Liver (tissue), 9 donors: Measurements from ENCODE around the gene EEF1G. TPM values are rescaled to one million over a fixed set of nuclear protein-coding genes. Genes with fewer than 3 reads are reported as not detected.
A peak's percentile ranks its signal among the peaks of the same experiment; 100 is the strongest.

Experiments used
- DNase-seq: peaks from one replicate; pipeline ENCODE4 v3.0.0-alpha.2; 2017; ENCODE audit warnings: low spot score
- H3K27ac ChIP-seq, 2 donors: one replicate each; pipeline ENCODE4 v1.7.0; 2013; ENCODE audit warnings: inconsistent platforms in 2 of 2, low read length in 2 of 2, control low read depth in 1 of 2, low read depth in 1 of 2, mild to moderate bottlenecking in 1 of 2
- H3K27me3 ChIP-seq, 4 donors: one replicate each; pipeline versions ENCODE4 v1.6.1 to v1.7.0; 2013; ENCODE audit warnings: low read length in 3 of 4, inconsistent platforms in 1 of 4, mild to moderate bottlenecking in 1 of 4, moderate library complexity in 1 of 4; ENCODE audit not compliant: control insufficient read depth in 4 of 4, insufficient read depth in 4 of 4
- H3K36me3 ChIP-seq, 4 donors: one replicate each; pipeline versions ENCODE4 v1.6.1 to v1.7.0; 2013; ENCODE audit warnings: low read length in 3 of 4, mild to moderate bottlenecking in 3 of 4, low read depth in 1 of 4, moderate library complexity in 1 of 4; ENCODE audit not compliant: control insufficient read depth in 4 of 4, insufficient read depth in 3 of 4
- H3K4me1 ChIP-seq, 4 donors: one replicate each; pipeline versions ENCODE4 v1.6.1 to v1.7.0; 2013; ENCODE audit warnings: low read length in 3 of 4, mild to moderate bottlenecking in 3 of 4, moderate library complexity in 1 of 4; ENCODE audit not compliant: control insufficient read depth in 4 of 4, insufficient read depth in 4 of 4
- H3K4me3 ChIP-seq, 3 donors: one replicate each; pipeline versions ENCODE4 v1.6.1 to v1.7.0; 2013; ENCODE audit warnings: low read length in 3 of 3, control low read depth in 1 of 3, low read depth in 1 of 3, mild to moderate bottlenecking in 1 of 3
- H3K9ac ChIP-seq, 2 donors: one replicate each; pipeline ENCODE4 v1.7.0; 2013; ENCODE audit warnings: low read length in 2 of 2, mild to moderate bottlenecking in 2 of 2, moderate library complexity in 2 of 2, control low read depth in 1 of 2, low read depth in 1 of 2
- H3K9me3 ChIP-seq, 4 donors: one replicate each; pipeline versions ENCODE4 v1.6.1 to v1.7.0; 2013; ENCODE audit warnings: low read length in 3 of 4; ENCODE audit not compliant: control insufficient read depth in 4 of 4
- ATF3 ChIP-seq: IDR thresholded peaks from 2 replicates; pipeline ENCODE4 v1.6.1; 2016; ENCODE audit warnings: antibody characterized with exemption
- CTCF ChIP-seq: fragments of 150-350 bp; IDR thresholded peaks from 2 replicates; pipeline ENCODE4 v1.5.1; 2017; ENCODE audit warnings: improper control_type of control experiment, low read depth, low read length; ENCODE audit not compliant: missing input control
- EGR1 ChIP-seq, 2 donors: IDR thresholded peaks; 2 replicates each; pipeline ENCODE4 v1.6.1; 2016 to 2018; ENCODE audit warnings: antibody characterized with exemption in 2 of 2, low read depth in 2 of 2
- FOXA1 ChIP-seq: IDR thresholded peaks from 2 replicates; pipeline ENCODE4 v1.6.1; 2016; ENCODE audit warnings: antibody characterized with exemption
- FOXA2 ChIP-seq: IDR thresholded peaks from 2 replicates; pipeline ENCODE4 v1.6.1; 2016; ENCODE audit warnings: antibody characterized with exemption
- GABPA ChIP-seq, 2 donors: IDR thresholded peaks in 1 of 2; conservative IDR thresholded peaks in 1 of 2; 2 replicates each; pipeline ENCODE4 v1.6.1; 2016; ENCODE audit warnings: antibody characterized with exemption in 2 of 2, mild to moderate bottlenecking in 1 of 2, moderate library complexity in 1 of 2
- HNF4A ChIP-seq, 2 donors: conservative IDR thresholded peaks; 2 replicates each; pipeline ENCODE4 v1.6.1; 2016; ENCODE audit warnings: antibody characterized with exemption in 2 of 2, mild to moderate bottlenecking in 2 of 2
- HNF4G ChIP-seq: IDR thresholded peaks from 2 replicates; pipeline ENCODE4 v1.6.1; 2016; ENCODE audit warnings: antibody characterized with exemption
- JUND ChIP-seq, 2 donors: IDR thresholded peaks; 2 replicates each; pipeline ENCODE4 v1.6.1; 2016; ENCODE audit warnings: antibody characterized with exemption in 2 of 2
- MAX ChIP-seq: IDR thresholded peaks from 2 replicates; pipeline ENCODE4 v1.6.1; 2016; ENCODE audit warnings: antibody characterized with exemption
- NR2F2 ChIP-seq: IDR thresholded peaks from 2 replicates; pipeline ENCODE4 v1.6.1; 2016; ENCODE audit warnings: antibody characterized with exemption
- RAD21 ChIP-seq, 2 donors: IDR thresholded peaks; 2 replicates each; pipeline ENCODE4 v1.6.1; 2016; ENCODE audit warnings: antibody characterized with exemption in 2 of 2, mild to moderate bottlenecking in 2 of 2
- REST ChIP-seq: IDR thresholded peaks from 2 replicates; pipeline ENCODE4 v1.6.1; 2016; ENCODE audit warnings: antibody characterized with exemption, mild to moderate bottlenecking
- RXRA ChIP-seq, 2 donors: IDR thresholded peaks; 2 replicates each; pipeline ENCODE4 v1.6.1; 2017 to 2018; ENCODE audit warnings: antibody characterized with exemption in 2 of 2, mild to moderate bottlenecking in 1 of 2
- SP1 ChIP-seq: IDR thresholded peaks from 2 replicates; pipeline ENCODE4 v1.6.1; 2018; ENCODE audit warnings: antibody characterized with exemption, mild to moderate bottlenecking
- TAF1 ChIP-seq: conservative IDR thresholded peaks from 2 replicates; pipeline ENCODE4 v1.6.1; 2016; ENCODE audit warnings: antibody characterized with exemption, mild to moderate bottlenecking
- YY1 ChIP-seq: IDR thresholded peaks from 2 replicates; pipeline ENCODE4 v1.6.1; 2016; ENCODE audit warnings: antibody characterized with exemption, mild to moderate bottlenecking
- WGBS: extraction: QIAGEN DNeasy Blood & Tissue Kit; methylation state at CpG from one replicate; pipeline ENCODE4 v1.1.7; 2013; 5-methylcytosine and 5-hydroxymethylcytosine counted together
- polyA plus RNA-seq, 2 donors: library from polyadenylated mRNA; stranded (reverse) in 1 of 2; unstranded in 1 of 2; fragments of 200-250 nt in 1 of 2; fragments of >200 nt in 1 of 2; fragmentation: Nextera tagmentation in 1 of 2; extraction: Ambion mirVana in 1 of 2; gene quantifications; one replicate each; pipeline versions ENCODE4 v1.2.1 to v1.2.3, GENCODE V29; 2013 to 2015
- total RNA-seq, 2 donors: library from RNA; depleted of rRNA; stranded (reverse); fragments of >200 nt; gene quantifications; one replicate each; pipeline ENCODE4 v1.2.3, GENCODE V29; 2014
- donor health status: healthy.
- donor health status: healthy.
- donor health status: healthy.
- donor health status: healthy.
- donor health status: healthy.

EEF1G gene
- total and polyA plus RNA-seq, 4 donors, result 251 to 640 (median 469) TPM

- no peak for TF ChIP-seq FOXA2
Observed at GRCh38 chr11:62553839-62554361, 19.8 kb downstream of the EEF1G start (continued).

- Histone ChIP-seq H3K4me3 (no peak overlapping the region), H3K9me3 (no peaks in the 10 kb centered on the region), H3K36me3 (peaks cover 0 to 4% (median 0%) of the 10 kb centered on the region in 4 donors), H3K9ac (peak overlapping the region; percentile 47 to 68), H3K4me1 (peaks cover 11 to 68% (median 50%) of the 10 kb centered on the region in 4 donors), H3K27me3 (no peaks in the 10 kb centered on the region), H3K27ac (peak overlapping the region; percentile 83 to 84)
- TF ChIP-seq FOXA2 (peak; percentile 16), HNF4A (conservative IDR thresholded peaks at IDR 0.05) (peak in 1 of 2 donors; percentile 60), YY1 (peak; percentile 5), FOXA1 (no peak), REST (peak; percentile 58), NR2F2 (peak; percentile 56), JUND (IDR thresholded peaks at IDR 0.05) (peak; percentile 76 to 83), GABPA (IDR thresholded peaks at IDR 0.05 in 1 of 2, conservative IDR thresholded peaks at IDR 0.05 in 1 of 2) (peak in 1 of 2 donors; percentile 18), RAD21 (IDR thresholded peaks at IDR 0.05) (peak in 1 of 2 donors; percentile 7), MAX (no peak), SP1 (peak; percentile 46), ATF3 (no peak), HNF4G (no peak), RXRA (IDR thresholded peaks at IDR 0.05) (peak in 1 of 2 donors; percentile 49)
- 20% methylated on average over 15 of the region's 15 CpGs for WGBS
- peak; percentile 58 for DNase-seq
Observed at GRCh38 chr11:62553080-62553838, 20.4 kb downstream of the EEF1G start.

GRCh38 chr11:62552485-62553079, 21.1 kb downstream of the EEF1G start:
- Histone ChIP-seq H3K36me3 (peaks cover 0 to 4% (median 0%) of the 10 kb centered on the region in 4 donors), H3K4me1 (peaks cover 12 to 75% (median 56%) of the 10 kb centered on the region in 4 donors), H3K4me3 (no peak overlapping the region), H3K27me3 (no peaks in the 10 kb centered on the region), H3K27ac (peak overlapping the region; percentile 83 to 84), H3K9ac (peak overlapping the region; percentile 47 to 68), H3K9me3 (no peaks in the 10 kb centered on the region)
- WGBS, result 44% methylated on average over 4 of the region's 4 CpGs
- DNase-seq, result no peak
- no peak for TF ChIP-seq SP1
- TF ChIP-seq HNF4G, result no peak
- TF ChIP-seq RXRA (IDR thresholded peaks at IDR 0.05), result no peak
- TF ChIP-seq YY1, result no peak
- TF ChIP-seq EGR1 (IDR thresholded peaks at IDR 0.05; ENCODE audit: low read depth in 2 of 2), result no peak
- TF ChIP-seq FOXA2, result no peak
- TF ChIP-seq MAX, result no peak
- no peak for TF ChIP-seq ATF3
- TF ChIP-seq TAF1, result no peak
- TF ChIP-seq JUND (IDR thresholded peaks at IDR 0.05), result no peak
- no peak for TF ChIP-seq HNF4A (conservative IDR thresholded peaks at IDR 0.05)
- no peak for TF ChIP-seq NR2F2
- no peak for TF ChIP-seq GABPA (IDR thresholded peaks at IDR 0.05 in 1 of 2, conservative IDR thresholded peaks at IDR 0.05 in 1 of 2)
- TF ChIP-seq CTCF, result no peak
- no peak for TF ChIP-seq REST
